ENCODE results near the gene C1orf35. TPM values are rescaled to one million over a fixed set of nuclear protein-coding genes. Genes with fewer than 3 reads are reported as not detected.

C1orf35 gene
- total RNA-seq, 1 donor from 2014 or later, result 18.2 TPM

DNA sequence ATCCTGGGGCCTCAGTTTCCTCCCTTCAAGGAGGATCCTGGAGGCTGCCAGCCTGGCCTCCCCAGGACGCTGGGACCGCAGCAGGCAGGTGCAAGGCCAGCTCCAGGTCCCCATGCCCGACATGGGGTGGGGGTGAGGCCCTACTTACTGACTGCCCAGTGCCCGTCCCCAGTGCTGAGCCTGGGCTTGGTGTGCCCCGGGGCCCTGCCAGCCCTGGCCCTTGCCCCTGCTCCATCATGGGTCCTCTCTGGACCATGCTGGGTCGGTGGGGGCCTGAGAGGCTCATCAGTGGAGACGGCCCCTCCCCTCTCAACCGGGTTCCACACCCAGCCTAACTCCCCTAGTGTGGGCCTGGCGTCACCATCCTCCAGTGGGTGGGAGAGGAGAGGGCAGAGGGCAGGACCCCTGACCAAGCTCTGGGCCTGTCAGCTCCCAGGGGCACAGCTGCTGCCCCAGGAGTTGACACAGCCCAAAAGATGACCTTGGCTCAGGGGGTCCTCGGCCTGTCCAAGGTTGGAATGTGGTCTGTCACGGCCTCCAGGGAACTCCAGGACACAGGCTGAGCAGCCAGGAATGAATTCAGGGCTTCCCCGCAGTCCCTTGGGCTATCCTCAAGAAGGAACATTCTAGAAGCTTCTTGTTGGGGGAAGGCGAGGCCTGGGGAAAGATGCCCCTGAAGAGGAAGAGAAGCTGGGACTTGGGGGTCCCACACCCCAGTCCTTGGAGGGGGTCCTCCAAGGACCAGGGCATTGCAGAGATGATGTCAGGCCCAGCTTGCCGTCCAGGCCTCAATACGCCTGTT lies 38.2 kb downstream of the C1orf35 start:
- DNase-seq (ENCODE audit: extremely low read depth, low read depth, low spot score), result no peak

DNA sequence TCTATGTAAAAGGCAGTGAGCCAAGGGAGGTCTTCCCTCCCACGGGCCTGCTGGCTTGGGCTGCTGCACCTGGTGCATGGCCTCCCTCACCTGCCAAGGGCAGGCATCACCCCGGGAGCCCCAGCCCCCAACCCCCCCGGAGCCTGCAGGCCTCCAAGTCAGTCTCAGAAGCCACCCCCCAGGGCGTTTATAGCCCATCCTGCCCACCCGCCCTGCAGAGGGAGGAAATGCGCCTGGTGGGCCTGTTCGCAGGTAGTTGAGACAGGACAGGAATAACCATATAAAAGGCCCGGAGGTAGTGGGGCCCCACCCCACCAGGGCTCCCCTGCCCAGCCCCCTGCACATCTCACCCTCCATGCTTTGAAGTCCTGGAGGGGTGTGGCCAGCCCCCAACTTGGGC lies 38.8 kb downstream of the C1orf35 start:
- DNase-seq (ENCODE audit: extremely low read depth, low read depth, low spot score), result no peak

DNA sequence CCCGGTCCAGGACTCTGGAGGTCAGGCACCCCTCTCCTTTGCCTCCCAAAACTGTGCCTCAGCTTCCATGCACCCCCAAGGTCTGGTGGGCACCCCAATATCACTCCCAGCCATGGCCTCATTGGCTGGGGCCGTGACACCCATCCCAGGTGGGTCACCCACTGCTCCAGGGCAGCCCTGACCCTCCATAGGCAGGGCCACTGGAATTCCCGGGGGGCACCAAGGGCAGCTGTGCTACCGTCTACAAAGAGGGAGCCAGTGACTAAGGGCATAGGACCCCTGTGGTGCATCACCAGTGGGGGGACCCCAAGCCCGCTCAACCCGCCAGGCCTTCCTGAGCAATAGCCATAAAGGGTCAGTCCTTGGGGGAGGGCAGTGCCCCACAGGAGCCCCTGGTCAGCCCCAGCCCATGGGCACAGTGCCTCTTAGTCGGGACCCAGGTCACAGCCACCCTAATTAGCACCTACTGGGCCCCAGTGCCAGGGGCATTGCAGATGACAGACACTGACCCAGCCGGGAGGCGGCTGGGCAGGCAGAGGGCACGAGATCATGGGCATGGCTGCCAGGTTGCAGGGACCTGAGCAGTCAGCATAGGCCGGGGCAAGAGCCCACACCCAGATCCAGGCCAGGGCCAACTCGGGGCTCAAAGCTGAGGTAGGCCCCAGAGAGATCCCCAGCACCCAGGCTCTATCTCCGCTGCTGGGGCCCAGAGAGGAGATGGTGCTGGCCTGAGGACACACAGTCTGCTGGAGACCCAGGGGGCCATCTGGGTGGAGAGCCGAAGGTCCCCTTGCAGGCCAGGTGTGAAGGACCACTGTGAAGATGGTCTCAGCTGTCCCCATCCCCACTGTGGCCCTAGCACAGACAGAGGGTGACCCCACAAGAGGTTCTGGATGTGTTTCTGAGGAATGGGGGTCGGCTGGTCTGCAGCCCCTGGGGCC lies 39.6 kb downstream of the C1orf35 start:
- no peak for DNase-seq (ENCODE audit: extremely low read depth, low read depth, low spot score)

- DNase-seq (ENCODE audit: extremely low read depth, low read depth, low spot score), result no peak
Observed at GRCh38 chr1:228062812-228063211, 40.3 kb downstream of the C1orf35 start.

DNA sequence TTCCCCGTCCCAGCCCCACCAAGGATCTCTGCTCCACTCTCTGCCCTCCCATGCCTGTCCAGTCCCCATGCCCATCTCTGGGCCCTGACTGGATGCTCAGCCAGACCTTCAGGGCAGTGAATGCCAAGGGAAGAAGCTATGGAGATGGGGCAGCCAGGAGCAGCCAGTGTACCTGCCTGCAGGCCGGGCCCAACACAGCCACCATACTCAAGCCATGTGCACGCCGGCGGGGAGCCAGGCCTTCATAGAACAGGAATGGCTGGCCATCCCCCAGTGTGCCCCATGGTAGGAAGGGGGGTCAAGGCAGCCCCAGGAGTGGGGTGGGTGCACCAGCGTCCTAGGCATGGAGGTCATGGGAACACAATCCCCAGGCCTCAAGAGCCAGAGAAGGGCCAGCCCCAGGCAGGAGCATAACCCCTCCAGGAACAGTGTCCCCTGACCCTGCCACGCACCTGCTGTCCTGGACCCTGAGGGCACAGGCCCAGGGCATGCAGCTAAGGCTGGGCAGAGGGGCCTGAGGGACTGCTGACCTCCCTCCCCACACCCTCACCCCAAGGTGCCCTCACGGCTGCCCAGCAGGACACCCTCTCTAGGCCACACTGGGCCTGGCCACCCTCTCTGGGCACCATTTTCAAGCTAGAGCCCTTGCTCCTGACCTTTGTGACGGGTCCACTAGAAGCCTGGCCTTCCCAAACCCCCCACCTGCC lies 40.9 kb downstream of the C1orf35 start:
- no peak for DNase-seq (ENCODE audit: extremely low read depth, low read depth, low spot score)

DNA sequence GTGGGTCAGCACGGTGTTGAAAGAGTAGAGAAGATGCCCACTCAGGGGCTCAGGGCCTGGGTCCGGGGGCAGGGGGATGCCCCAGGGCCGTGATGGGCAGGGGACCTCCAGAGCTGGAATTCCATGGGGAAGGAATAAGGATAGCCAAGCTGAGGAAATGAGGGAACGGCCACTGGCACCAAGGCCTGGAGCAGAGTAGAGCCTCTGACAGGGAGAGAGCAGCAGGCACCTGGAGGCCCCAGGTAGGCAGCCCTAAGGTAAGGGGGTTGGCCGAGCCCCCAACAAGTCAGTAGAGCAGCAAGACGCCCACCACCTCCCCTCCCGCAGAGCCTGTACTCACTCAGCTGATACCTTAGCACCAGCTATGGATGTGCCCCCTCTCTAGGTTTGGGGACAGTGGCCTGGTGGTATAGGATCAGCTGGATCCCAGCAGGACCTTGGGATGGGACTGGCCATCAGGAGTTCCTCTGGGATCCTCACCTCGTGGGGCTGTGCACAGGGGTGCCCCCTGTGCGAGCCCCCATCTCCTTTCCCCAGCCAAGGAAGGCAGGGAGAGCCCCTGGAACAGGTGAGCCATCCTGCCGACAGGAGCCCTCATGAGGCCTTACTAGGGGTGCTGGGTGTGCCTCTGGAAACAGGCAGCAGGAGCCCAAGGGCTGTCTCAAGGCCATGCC lies 41.6 kb downstream of the C1orf35 start:
- no peak for DNase-seq (ENCODE audit: extremely low read depth, low read depth, low spot score)

DNA sequence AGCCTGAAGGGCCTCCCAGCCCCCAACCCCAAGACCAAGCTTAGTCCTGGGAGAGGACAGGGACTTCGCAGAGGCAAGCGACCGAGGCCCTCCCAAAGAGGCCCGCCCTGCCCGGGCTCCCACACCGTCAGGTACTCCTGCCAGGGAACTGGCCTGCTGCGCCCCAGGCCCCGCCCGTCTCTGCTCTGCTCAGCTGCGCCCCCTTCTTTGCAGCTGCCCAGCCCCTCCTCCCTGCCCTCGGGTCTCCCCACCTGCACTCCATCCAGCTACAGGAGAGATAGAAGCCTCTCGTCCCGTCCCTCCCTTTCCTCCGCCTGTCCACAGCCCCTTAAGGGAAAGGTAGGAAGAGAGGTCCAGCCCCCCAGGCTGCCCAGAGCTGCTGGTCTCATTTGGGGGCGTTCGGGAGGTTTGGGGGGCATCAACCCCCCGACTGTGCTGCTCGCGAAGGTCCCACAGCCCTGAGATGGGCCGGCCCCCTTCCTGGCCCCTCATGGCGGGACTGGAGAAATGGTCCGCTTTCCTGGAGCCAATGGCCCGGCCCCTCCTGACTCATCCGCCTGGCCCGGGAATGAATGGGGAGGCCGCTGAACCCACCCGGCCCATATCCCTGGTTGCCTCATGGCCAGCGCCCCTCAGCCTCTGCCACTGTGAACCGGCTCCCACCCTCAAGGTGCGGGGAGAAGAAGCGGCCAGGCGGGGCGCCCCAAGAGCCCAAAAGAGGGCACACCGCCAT lies 42.5 kb downstream of the C1orf35 start:
- DNase-seq (ENCODE audit: extremely low read depth, low read depth, low spot score), result no peak

DNA sequence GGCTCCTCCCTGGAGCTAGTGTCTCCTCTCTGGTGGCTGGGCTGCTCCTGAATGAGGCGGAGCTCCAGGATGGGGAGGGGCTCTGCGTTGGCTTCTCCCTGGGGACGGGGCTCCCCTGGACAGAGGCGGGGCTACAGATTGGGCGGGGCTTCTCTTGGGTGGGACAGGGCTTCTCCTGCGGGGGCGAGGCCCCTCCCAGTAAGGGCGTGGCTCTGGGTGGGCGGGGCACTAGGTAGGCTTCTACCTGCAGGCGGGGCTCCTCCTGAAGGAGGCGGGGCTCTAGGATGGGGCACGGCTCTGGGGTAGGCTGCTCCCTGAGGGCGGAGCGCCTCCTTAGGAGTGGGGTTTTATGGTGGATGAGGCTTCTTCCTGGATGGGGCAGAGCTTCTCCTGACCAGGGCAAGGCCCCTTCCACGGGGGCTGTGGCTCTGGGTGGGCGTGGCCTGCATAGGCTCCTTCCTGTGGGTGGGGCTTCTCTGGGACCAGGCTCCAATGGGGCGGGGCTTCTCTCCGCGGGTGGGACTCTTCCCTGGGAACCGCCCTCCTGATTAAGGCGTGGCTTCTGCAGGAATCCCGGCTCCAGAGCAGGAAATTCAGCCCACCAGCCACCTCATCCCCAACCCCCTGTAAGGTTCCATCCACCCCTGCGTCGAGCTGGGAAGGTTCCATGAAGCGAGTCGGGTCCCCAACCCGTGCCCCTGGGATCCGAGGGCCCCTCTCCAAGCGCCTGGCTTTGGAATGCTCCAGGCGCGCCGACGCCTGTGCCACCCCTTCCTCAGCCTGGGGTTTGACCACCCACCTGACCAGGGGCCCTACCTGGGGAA lies 43.3 kb downstream of the C1orf35 start:
- DNase-seq (ENCODE audit: extremely low read depth, low read depth, low spot score), result no peak

DNA sequence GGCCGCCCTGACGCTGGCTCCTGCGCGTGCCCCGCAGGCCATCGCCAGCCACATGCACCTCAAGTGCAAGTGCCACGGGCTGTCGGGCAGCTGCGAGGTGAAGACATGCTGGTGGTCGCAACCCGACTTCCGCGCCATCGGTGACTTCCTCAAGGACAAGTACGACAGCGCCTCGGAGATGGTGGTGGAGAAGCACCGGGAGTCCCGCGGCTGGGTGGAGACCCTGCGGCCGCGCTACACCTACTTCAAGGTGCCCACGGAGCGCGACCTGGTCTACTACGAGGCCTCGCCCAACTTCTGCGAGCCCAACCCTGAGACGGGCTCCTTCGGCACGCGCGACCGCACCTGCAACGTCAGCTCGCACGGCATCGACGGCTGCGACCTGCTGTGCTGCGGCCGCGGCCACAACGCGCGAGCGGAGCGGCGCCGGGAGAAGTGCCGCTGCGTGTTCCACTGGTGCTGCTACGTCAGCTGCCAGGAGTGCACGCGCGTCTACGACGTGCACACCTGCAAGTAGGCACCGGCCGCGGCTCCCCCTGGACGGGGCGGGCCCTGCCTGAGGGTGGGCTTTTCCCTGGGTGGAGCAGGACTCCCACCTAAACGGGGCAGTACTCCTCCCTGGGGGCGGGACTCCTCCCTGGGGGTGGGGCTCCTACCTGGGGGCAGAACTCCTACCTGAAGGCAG lies 44.0 kb downstream of the C1orf35 start:
- DNase-seq (ENCODE audit: extremely low read depth, low read depth, low spot score), result no peak

- DNase-seq (ENCODE audit: extremely low read depth, low read depth, low spot score), result no peak
Observed at GRCh38 chr1:228058172-228058948, 44.8 kb downstream of the C1orf35 start.

Other genes starting within 250 kb of the C1orf35 start
- 2.8 and 3.7 TPM in 2 replicates for gene WNT9A, start 155.4 kb downstream of the C1orf35 start, total RNA-seq
- gene WNT3A, start 96.3 kb downstream of the C1orf35 start, total RNA-seq, result not detected in 2 replicates
- gene ARF1, start 20.6 kb downstream of the C1orf35 start, total RNA-seq, result 424 and 563 TPM in 2 replicates
- gene MRPL55, start 6.0 kb upstream of the C1orf35 start, total RNA-seq, result 62.3 and 90.3 TPM in 2 replicates
- gene GUK1, start 37.0 kb upstream of the C1orf35 start, total RNA-seq, result 312 and 398 TPM in 2 replicates
- gene GJC2, start 46.6 kb upstream of the C1orf35 start, total RNA-seq, result 0.53 TPM in 1 of 2 replicates, not detected in the other
- gene IBA57, start 62.5 kb upstream of the C1orf35 start, total RNA-seq, result 2.6 and 7.2 TPM in 2 replicates
- gene OBSCN, start 104.7 kb upstream of the C1orf35 start, total RNA-seq, result 1.5 and 2.9 TPM in 2 replicates

Measured in glomerular endothelial cell (primary cell).